ENCODE data around the gene MXD3.

DNA sequence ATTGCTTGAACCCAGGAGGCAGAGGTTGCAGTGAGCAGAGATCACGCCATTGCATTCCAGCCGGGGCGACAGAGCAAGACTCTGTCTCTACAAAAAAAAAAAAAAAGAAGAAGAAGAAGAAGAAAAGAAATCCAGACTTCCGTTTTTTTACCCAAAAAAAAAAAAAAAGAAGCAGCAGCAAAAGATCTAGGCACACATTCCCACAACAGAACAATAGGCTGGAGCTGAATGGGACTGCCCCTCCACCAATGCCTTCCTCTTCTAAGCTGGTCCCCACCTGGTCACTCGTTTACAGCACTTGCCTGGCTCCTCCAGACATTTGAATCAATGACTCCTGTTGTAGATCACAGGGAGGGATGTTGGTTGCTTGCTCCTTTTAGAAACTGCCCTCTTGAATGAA is 41.4 kb upstream of the MXD3 start:
- TF ChIP-seq, protein P1, sequence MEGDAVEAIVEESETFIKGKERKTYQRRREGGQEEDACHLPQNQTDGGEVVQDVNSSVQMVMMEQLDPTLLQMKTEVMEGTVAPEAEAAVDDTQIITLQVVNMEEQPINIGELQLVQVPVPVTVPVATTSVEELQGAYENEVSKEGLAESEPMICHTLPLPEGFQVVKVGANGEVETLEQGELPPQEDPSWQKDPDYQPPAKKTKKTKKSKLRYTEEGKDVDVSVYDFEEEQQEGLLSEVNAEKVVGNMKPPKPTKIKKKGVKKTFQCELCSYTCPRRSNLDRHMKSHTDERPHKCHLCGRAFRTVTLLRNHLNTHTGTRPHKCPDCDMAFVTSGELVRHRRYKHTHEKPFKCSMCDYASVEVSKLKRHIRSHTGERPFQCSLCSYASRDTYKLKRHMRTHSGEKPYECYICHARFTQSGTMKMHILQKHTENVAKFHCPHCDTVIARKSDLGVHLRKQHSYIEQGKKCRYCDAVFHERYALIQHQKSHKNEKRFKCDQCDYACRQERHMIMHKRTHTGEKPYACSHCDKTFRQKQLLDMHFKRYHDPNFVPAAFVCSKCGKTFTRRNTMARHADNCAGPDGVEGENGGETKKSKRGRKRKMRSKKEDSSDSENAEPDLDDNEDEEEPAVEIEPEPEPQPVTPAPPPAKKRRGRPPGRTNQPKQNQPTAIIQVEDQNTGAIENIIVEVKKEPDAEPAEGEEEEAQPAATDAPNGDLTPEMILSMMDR (IDR thresholded peaks at IDR 0.05): no peak
- no peak for TF ChIP-seq EZH2 (IDR thresholded peaks at IDR 0.05; ENCODE audit: borderline replicate concordance, insufficient read depth, low read depth, low read length, poor library complexity, severe bottlenecking)

All from B cell (primary cell).